Measurements from ENCODE around the gene ZNF195. TPM values are rescaled to one million over a fixed set of nuclear protein-coding genes. Genes with fewer than 3 reads are reported as not detected.
"Not testable (repeated sequence)": the region's sequence is repeated elsewhere in the genome, so short reads cannot be mapped to it uniquely, and the experiment has no call there.

ZNF195 gene
- total RNA-seq, 1 experiment from 2014 or later, result 42.5 TPM

- Mint-ChIP-seq H3K36me3 (ENCODE audit: insufficient read depth, unreplicated experiment) (no peaks in the 10 kb centered on the region), H3K9me3 (ENCODE audit: unreplicated experiment) (peaks cover 10% of the 10 kb centered on the region), H3K4me1 (ENCODE audit: insufficient read depth, unreplicated experiment) (peaks cover 18% of the 10 kb centered on the region), H3K4me3 (ENCODE audit: unreplicated experiment) (peak overlapping the region; percentile 35), H3K27me3 (ENCODE audit: insufficient read depth, unreplicated experiment) (peaks cover 34% of the 10 kb centered on the region), H3K27ac (ENCODE audit: low read depth, unreplicated experiment) (no peak overlapping the region)
- DNase-seq (ENCODE audit: unreplicated experiment), result no peak
- ChIA-PET CTCF (interaction anchor here (1.1 kb wide), 1 partner anchor 168 kb away, joined by 3 read pairs; no protein-coding TSS in a partner anchor), POLR2A (no interaction called here)
- no peak for TF ChIP-seq CTCF (IDR thresholded peaks at IDR 0.05; ENCODE audit: unreplicated experiment)
- intact Hi-C loops (cut with micrococcal nuclease), result no loop called here
- no TSS peak for BruUV-seq (replicated peaks)
Measured at GRCh38 chr11:3339340-3339624, 39.7 kb downstream of the ZNF195 start.

DNA sequence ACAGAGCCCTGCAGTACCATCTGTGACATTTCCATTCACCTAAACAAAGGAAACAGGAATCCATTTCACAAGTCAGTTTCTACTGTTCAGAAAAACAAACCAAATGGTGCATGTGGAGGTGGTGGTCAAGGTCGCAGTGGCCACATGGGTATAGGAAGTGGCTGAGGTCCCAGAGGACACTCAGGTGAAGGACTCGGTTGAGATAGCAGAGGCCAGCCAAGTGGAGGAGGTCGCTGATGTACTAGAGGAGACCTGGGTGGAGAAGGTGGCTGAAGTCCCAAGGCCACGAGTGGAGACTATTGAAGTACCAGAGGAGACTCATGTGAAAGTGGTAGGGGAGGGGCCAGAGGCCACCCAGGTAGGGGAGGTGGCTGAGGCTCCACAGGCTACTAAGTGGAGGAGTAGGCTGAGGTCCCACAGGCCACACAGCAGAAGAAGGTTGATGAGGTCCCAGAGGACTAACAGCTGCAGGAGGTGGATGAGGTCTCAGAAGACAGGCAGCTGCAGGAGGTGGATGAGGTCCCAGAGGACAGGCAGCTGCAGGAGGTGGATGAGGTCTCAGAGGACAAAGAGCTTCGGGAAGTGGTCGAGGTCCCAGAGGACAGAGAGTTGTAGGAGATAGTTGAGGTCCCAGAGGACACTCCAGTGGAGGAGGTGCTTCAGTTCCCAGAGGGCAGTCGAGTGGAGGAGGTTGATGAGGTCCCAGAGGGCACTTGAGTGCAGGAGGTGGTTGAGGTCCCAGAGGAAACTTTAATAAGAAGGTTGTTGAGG is 40.2 kb downstream of the ZNF195 start:
- ChIA-PET POLR2A (no interaction called here), CTCF (no interaction called here)
- H3K9me3 Mint-ChIP-seq (ENCODE audit: unreplicated experiment), result peaks cover 10% of the 10 kb centered on the region
- no peak for TF ChIP-seq CTCF (IDR thresholded peaks at IDR 0.05; ENCODE audit: unreplicated experiment)
- no TSS peak for BruUV-seq (replicated peaks)
- DNase-seq (ENCODE audit: unreplicated experiment), result no peak
- H3K36me3 Mint-ChIP-seq (ENCODE audit: insufficient read depth, unreplicated experiment), result no peaks in the 10 kb centered on the region
- H3K4me3 Mint-ChIP-seq (ENCODE audit: unreplicated experiment), result peak overlapping the region; percentile 35
- H3K27me3 Mint-ChIP-seq (ENCODE audit: insufficient read depth, unreplicated experiment), result peaks cover 29% of the 10 kb centered on the region
- peaks cover 18% of the 10 kb centered on the region for H3K4me1 Mint-ChIP-seq (ENCODE audit: insufficient read depth, unreplicated experiment)
- intact Hi-C loops (cut with micrococcal nuclease), result no loop called here
- no peak overlapping the region for H3K27ac Mint-ChIP-seq (ENCODE audit: low read depth, unreplicated experiment)

DNA sequence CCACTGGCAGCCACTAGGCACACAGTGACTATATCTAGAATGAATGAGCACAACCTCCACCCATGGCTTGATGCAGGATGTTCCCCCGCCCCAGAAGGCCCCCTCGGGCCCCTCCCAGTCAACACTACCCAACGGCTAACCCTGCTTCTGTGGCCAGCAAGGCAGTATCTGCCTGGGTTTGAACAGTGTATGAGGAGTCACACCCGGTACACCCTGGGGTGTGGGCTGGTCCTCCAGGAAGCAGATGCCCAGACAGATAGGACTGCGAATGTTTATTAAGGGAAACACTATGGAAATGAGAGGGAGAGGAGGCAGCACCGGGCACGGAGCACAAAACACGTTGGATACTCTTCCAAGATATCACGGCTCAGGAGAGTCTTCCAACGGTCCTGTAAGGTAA is 42.5 kb downstream of the ZNF195 start:
- DNase-seq (ENCODE audit: unreplicated experiment); intact Hi-C loops (cut with micrococcal nuclease); H3K36me3 Mint-ChIP-seq (ENCODE audit: insufficient read depth, unreplicated experiment); H3K27ac Mint-ChIP-seq (ENCODE audit: low read depth, unreplicated experiment); BruUV-seq (replicated peaks); H3K9me3 Mint-ChIP-seq (ENCODE audit: unreplicated experiment); CTCF ChIA-PET; H3K4me3 Mint-ChIP-seq (ENCODE audit: unreplicated experiment); POLR2A ChIA-PET: not testable (repeated sequence)
- Mint-ChIP-seq H3K27me3 (ENCODE audit: insufficient read depth, unreplicated experiment) (peaks cover 13% of the 10 kb centered on the region), H3K4me1 (ENCODE audit: insufficient read depth, unreplicated experiment) (peaks cover 18% of the 10 kb centered on the region)

DNA sequence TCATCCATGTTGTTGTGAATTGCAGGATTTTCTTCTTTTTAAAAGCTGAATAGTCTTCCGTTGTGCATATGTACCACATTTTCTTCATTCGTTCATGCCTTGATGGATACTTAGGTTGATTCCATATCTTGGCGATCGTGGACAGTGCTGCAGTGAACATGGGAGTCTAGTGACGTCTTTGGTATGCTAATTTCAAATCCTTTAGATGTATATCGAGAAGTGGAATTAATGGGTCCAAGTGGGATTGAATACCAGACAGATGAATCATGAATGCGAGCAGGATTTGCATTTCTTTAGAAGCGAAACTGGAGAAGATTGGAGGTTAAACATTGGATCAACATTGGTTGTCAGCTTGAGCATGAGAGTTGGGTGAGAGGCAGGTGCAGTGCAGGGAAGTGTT is 45.8 kb downstream of the ZNF195 start:
- BruUV-seq (replicated peaks); H3K4me1 Mint-ChIP-seq (ENCODE audit: insufficient read depth, unreplicated experiment); H3K9me3 Mint-ChIP-seq (ENCODE audit: unreplicated experiment); POLR2A ChIA-PET; H3K27ac Mint-ChIP-seq (ENCODE audit: low read depth, unreplicated experiment); intact Hi-C loops (cut with micrococcal nuclease); DNase-seq (ENCODE audit: unreplicated experiment); H3K4me3 Mint-ChIP-seq (ENCODE audit: unreplicated experiment); H3K36me3 Mint-ChIP-seq (ENCODE audit: insufficient read depth, unreplicated experiment); H3K27me3 Mint-ChIP-seq (ENCODE audit: insufficient read depth, unreplicated experiment); CTCF ChIA-PET: not testable (repeated sequence)

DNA sequence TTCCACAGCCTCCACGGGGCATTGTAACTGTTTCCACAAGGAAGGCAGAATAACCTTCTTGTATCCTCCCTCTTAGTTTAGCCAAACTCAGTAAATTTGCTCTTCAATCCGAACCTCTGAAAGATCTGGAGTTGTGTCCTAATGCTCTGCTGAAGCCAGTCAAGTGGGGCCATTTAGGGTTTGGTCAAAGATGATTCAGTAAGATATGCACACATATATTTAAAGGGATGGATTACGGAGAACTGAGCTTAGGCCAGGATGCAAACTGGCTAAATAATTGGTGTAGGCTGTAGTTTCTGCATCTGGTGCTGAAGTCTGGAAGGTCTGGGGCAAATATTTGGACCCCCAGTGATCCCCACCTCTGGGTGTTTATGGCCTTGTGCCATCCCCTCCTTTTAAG is 47.9 kb downstream of the ZNF195 start:
- BruUV-seq (replicated peaks); DNase-seq (ENCODE audit: unreplicated experiment); CTCF ChIA-PET; H3K9me3 Mint-ChIP-seq (ENCODE audit: unreplicated experiment); intact Hi-C loops (cut with micrococcal nuclease); H3K27me3 Mint-ChIP-seq (ENCODE audit: insufficient read depth, unreplicated experiment); POLR2A ChIA-PET; H3K4me3 Mint-ChIP-seq (ENCODE audit: unreplicated experiment); H3K36me3 Mint-ChIP-seq (ENCODE audit: insufficient read depth, unreplicated experiment); H3K4me1 Mint-ChIP-seq (ENCODE audit: insufficient read depth, unreplicated experiment); H3K27ac Mint-ChIP-seq (ENCODE audit: low read depth, unreplicated experiment): not testable (repeated sequence)

GRCh38 chr11:3330064-3330463 is 48.9 kb downstream of the ZNF195 start:
- H3K27ac Mint-ChIP-seq (ENCODE audit: low read depth, unreplicated experiment); H3K36me3 Mint-ChIP-seq (ENCODE audit: insufficient read depth, unreplicated experiment); H3K9me3 Mint-ChIP-seq (ENCODE audit: unreplicated experiment); intact Hi-C loops (cut with micrococcal nuclease); CTCF ChIA-PET; H3K4me1 Mint-ChIP-seq (ENCODE audit: insufficient read depth, unreplicated experiment); H3K27me3 Mint-ChIP-seq (ENCODE audit: insufficient read depth, unreplicated experiment); POLR2A ChIA-PET; H3K4me3 Mint-ChIP-seq (ENCODE audit: unreplicated experiment); DNase-seq (ENCODE audit: unreplicated experiment); BruUV-seq (replicated peaks): not testable (repeated sequence)

DNA sequence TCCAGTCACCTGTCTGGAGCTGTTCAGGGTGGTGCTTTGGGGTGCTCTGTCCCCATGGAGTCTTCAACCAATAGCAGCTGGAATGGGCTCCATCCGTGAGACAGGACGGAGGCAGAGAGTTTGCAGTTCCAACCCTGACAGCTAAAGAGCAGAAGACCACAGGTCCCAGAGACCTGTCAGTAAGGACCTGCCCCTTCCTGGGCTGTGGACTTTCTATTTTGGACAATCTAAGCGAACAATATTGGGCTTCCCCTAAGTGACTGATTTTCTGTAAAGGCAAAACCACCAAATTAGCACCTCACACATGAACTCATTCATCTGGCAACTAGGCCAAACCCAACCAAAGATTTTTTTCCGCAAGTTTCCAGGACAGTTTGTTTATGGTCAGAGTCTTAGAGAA is 50.4 kb downstream of the ZNF195 start:
- H3K27ac Mint-ChIP-seq (ENCODE audit: low read depth, unreplicated experiment); DNase-seq (ENCODE audit: unreplicated experiment); H3K4me1 Mint-ChIP-seq (ENCODE audit: insufficient read depth, unreplicated experiment); H3K36me3 Mint-ChIP-seq (ENCODE audit: insufficient read depth, unreplicated experiment); CTCF ChIA-PET; H3K4me3 Mint-ChIP-seq (ENCODE audit: unreplicated experiment); intact Hi-C loops (cut with micrococcal nuclease); H3K27me3 Mint-ChIP-seq (ENCODE audit: insufficient read depth, unreplicated experiment); BruUV-seq (replicated peaks); POLR2A ChIA-PET; H3K9me3 Mint-ChIP-seq (ENCODE audit: unreplicated experiment): not testable (repeated sequence)

- H3K9me3 Mint-ChIP-seq (ENCODE audit: unreplicated experiment); H3K27me3 Mint-ChIP-seq (ENCODE audit: insufficient read depth, unreplicated experiment); CTCF ChIA-PET; H3K27ac Mint-ChIP-seq (ENCODE audit: low read depth, unreplicated experiment); intact Hi-C loops (cut with micrococcal nuclease); H3K36me3 Mint-ChIP-seq (ENCODE audit: insufficient read depth, unreplicated experiment); H3K4me3 Mint-ChIP-seq (ENCODE audit: unreplicated experiment); DNase-seq (ENCODE audit: unreplicated experiment); H3K4me1 Mint-ChIP-seq (ENCODE audit: insufficient read depth, unreplicated experiment); BruUV-seq (replicated peaks); POLR2A ChIA-PET: not testable (repeated sequence)
Measured at GRCh38 chr11:3326450-3326849, 52.5 kb downstream of the ZNF195 start.

All from MCF 10A (cell line).